MM.1S (cell line): ENCODE data around the gene CDK5R2.

Experiments used
- DNase-seq: peaks from one replicate; pipeline ENCODE4 v3.0.0-alpha.2; 2015
- H2AFZ ChIP-seq: fragments of 300-600 bp; sonication (generic); 2 replicates; pipeline ENCODE4 v1.6.0; 2016; ENCODE audit warnings: antibody characterized with exemption, low read length
- H3F3A ChIP-seq: fragments of 300-600 bp; sonication (generic); 2 replicates; pipeline ENCODE4 v1.6.1; 2016; ENCODE audit warnings: mild to moderate bottlenecking, antibody characterized with exemption, low read length, moderate library complexity, mixed read lengths; ENCODE audit not compliant: insufficient read depth
- H3K27ac ChIP-seq: fragments of 300-600 bp; sonication (generic); 2 replicates; pipeline ENCODE4 v1.5.1; 2016; ENCODE audit warnings: mild to moderate bottlenecking, low read length
- H3K27me3 ChIP-seq: fragments of 300-600 bp; sonication (generic); replicated peaks from 2 replicates; pipeline ENCODE4 v1.6.0; 2016; ENCODE audit warnings: low read length; ENCODE audit not compliant: insufficient read depth
- H3K36me3 ChIP-seq: fragments of 300-600 bp; sonication (generic); replicated peaks from 2 replicates; pipeline ENCODE4 v1.6.1; 2016; ENCODE audit warnings: mild to moderate bottlenecking, low read length, mixed read lengths; ENCODE audit not compliant: insufficient read depth
- H3K4me1 ChIP-seq: fragments of 300-600 bp; sonication (generic); 2 replicates; pipeline ENCODE4 v1.6.1; 2016; ENCODE audit warnings: low read length, mixed read lengths
- H3K4me2 ChIP-seq: fragments of 300-600 bp; sonication (generic); 2 replicates; pipeline ENCODE4 v1.6.0; 2016; ENCODE audit warnings: low read depth, low read length
- H3K4me3 ChIP-seq: fragments of 300-600 bp; sonication (generic); 2 replicates; pipeline ENCODE4 v1.5.1; 2016; ENCODE audit warnings: low read length, mixed read lengths
- H3K79me2 ChIP-seq: fragments of 300-600 bp; sonication (generic); 2 replicates; pipeline ENCODE4 v1.6.1; 2016; ENCODE audit warnings: mixed run types, low read length, mixed read lengths
- H3K9ac ChIP-seq: fragments of 300-600 bp; sonication (generic); 2 replicates; pipeline ENCODE4 v1.6.1; 2016; ENCODE audit warnings: low read length, mixed read lengths
- H3K9me2 ChIP-seq: fragments of 300-600 bp; sonication (generic); replicated peaks from 2 replicates; pipeline ENCODE4 v1.6.1; 2016; ENCODE audit warnings: mild to moderate bottlenecking, low read length, mixed read lengths; ENCODE audit not compliant: insufficient read depth
- H3K9me3 ChIP-seq: fragments of 300-600 bp; sonication (generic); replicated peaks from 2 replicates; pipeline ENCODE4 v1.6.1; 2016; ENCODE audit warnings: mild to moderate bottlenecking, low read length, mixed read lengths; ENCODE audit not compliant: insufficient read depth
- H4K20me1 ChIP-seq: fragments of 300-600 bp; sonication (generic); 2 replicates; pipeline ENCODE4 v1.6.1; 2016; ENCODE audit warnings: mild to moderate bottlenecking, low read length, moderate library complexity, mixed read lengths; ENCODE audit not compliant: insufficient read depth
- EZH2 ChIP-seq: fragments of 300-600 bp; sonication (generic); optimal IDR thresholded peaks from 2 replicates; pipeline ENCODE3; 2017; ENCODE audit warnings: low read depth, mild to moderate bottlenecking, antibody characterized with exemption, low read length, mixed read lengths
- EZH2phosphoT487 ChIP-seq: fragments of 300-600 bp; sonication (generic); IDR thresholded peaks from 2 replicates; pipeline ENCODE4 v1.6.1; 2018; ENCODE audit warnings: antibody characterized with exemption, low read length
- TF ChIP-seq, protein P1 (sequence below): fragments of 300-600 bp; sonication (generic); IDR thresholded peaks from 2 replicates; pipeline ENCODE4 v1.5.1; 2016; ENCODE audit warnings: antibody characterized with exemption, low read length, mixed read lengths

The CDK5R2 gene

DNA sequence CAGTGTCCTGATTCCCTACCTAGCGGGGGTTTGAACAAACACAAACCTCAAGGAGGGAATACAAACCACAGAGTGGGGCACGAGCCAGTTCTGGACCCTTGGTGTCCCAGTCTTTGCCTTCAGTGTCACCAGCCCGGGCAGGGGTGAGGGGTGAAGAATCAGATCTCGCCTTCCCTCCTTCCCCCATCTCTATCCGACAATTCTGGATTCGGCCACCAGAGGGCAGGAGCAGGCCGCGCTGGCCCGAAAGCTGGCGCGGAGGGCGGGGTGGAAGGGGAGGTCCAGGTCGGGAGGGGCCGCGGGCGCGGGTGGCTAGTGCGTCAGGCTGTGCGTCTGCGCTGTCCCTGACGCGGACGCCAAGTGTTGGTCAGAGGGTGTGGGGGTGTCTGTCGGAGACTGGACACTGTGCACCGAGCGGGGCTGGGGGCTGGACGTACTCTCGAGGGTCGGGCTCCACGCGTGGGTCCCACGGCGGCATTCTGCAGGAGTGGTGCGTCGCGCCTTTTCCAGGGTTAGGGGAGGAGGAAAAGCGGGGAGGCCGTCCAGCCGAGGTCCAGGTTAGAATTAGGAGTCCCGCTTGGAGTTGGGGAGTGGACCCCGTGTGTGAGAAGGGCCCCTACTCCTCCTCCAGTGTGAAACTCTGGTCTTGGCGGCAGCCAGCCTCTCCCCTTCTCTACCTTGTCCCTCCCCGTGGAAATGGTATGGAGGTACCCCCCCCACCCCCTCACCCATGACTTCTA is 36.7 kb downstream of the CDK5R2 start:
- TF ChIP-seq, protein P1, sequence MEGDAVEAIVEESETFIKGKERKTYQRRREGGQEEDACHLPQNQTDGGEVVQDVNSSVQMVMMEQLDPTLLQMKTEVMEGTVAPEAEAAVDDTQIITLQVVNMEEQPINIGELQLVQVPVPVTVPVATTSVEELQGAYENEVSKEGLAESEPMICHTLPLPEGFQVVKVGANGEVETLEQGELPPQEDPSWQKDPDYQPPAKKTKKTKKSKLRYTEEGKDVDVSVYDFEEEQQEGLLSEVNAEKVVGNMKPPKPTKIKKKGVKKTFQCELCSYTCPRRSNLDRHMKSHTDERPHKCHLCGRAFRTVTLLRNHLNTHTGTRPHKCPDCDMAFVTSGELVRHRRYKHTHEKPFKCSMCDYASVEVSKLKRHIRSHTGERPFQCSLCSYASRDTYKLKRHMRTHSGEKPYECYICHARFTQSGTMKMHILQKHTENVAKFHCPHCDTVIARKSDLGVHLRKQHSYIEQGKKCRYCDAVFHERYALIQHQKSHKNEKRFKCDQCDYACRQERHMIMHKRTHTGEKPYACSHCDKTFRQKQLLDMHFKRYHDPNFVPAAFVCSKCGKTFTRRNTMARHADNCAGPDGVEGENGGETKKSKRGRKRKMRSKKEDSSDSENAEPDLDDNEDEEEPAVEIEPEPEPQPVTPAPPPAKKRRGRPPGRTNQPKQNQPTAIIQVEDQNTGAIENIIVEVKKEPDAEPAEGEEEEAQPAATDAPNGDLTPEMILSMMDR = peak; percentile 93
- TF ChIP-seq EZH2 = no peak
- Histone ChIP-seq H3F3A (no peaks in the 10 kb centered on the region), H4K20me1 (no peaks in the 10 kb centered on the region), H3K9me3 (no peaks in the 10 kb centered on the region), H2AFZ (peak overlapping the region; percentile 78), H3K9me2 (no peaks in the 10 kb centered on the region), H3K36me3 (no peaks in the 10 kb centered on the region), H3K4me1 (0 out of 2 replicates have a peak, but pooled peaks cover 6% of the 10 kb centered on the region), H3K4me2 (peak overlapping the region; percentile 88), H3K9ac (no peak overlapping the region), H3K79me2 (no peaks in the 10 kb centered on the region), H3K4me3 (peak overlapping the region; percentile 53), H3K27me3 (peaks cover 94% of the 10 kb centered on the region), H3K27ac (no peak overlapping the region)
- DNase-seq = peak; percentile 72

DNA sequence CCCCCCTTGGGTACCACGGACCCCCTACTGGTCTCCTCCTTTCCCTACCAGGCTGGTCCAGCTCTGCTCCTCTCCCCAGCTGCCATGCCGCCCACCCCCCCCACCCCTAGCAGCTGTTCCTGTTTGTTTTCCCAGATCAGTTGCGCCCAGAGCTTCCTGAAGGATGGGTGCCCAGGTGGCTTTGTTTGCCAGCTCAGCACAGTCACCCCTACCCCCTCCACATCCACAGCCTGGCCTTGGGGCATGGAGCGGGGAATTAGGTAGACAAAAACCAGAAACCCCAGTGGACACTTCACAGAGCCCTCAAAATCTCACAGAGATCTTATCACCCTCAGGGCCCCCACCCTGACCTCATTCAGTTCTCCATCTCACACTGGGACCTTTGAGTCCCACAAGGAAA is 37.5 kb downstream of the CDK5R2 start:
- no peaks in the 10 kb centered on the region for H3K9me3 ChIP-seq
- H4K20me1 ChIP-seq = no peaks in the 10 kb centered on the region
- peaks cover 94% of the 10 kb centered on the region for H3K27me3 ChIP-seq
- TF ChIP-seq EZH2phosphoT487 (no peak), EZH2 (no peak)
- TF ChIP-seq, protein P1 = no peak
- H3K9ac ChIP-seq = no peak overlapping the region
- no peaks in the 10 kb centered on the region for H3K36me3 ChIP-seq
- no peak for DNase-seq
- no peak overlapping the region for H3K4me3 ChIP-seq
- H3K4me1 ChIP-seq = 0 out of 2 replicates have a peak, but pooled peaks cover 6% of the 10 kb centered on the region
- H2AFZ ChIP-seq = no peak overlapping the region
- no peak overlapping the region for H3K4me2 ChIP-seq
- no peak overlapping the region for H3K27ac ChIP-seq
- no peaks in the 10 kb centered on the region for H3K79me2 ChIP-seq
- no peaks in the 10 kb centered on the region for H3F3A ChIP-seq
- no peaks in the 10 kb centered on the region for H3K9me2 ChIP-seq

DNA sequence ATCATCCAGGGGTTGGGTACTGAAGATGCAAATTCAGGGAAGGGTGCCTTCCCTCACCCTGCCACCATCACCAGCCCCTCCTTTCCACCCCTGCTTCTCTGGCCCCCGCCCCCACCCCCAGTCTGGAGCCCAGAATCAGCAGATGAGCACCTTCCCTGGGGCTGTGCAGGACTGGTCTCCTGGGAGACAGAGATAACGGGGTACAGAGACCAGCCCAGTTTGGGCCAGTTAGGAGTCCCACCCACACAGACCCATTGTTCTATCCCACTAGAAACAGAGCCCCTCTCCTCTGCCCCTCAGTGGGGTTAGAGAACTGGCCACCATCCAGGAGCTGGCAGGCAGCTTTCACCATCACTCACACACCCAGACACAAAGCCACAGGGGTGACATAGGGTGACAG is 38.3 kb downstream of the CDK5R2 start:
- Histone ChIP-seq H3K27me3 (peaks cover 94% of the 10 kb centered on the region), H3K4me2 (no peak overlapping the region), H3K4me3 (no peak overlapping the region), H4K20me1 (no peaks in the 10 kb centered on the region), H3K4me1 (peaks cover 11% of the 10 kb centered on the region), H3K79me2 (no peaks in the 10 kb centered on the region), H3K9ac (no peak overlapping the region), H3F3A (no peaks in the 10 kb centered on the region), H3K9me2 (no peaks in the 10 kb centered on the region), H3K9me3 (no peaks in the 10 kb centered on the region), H2AFZ (no peak overlapping the region), H3K36me3 (no peaks in the 10 kb centered on the region), H3K27ac (no peak overlapping the region)
- no peak for DNase-seq
- TF ChIP-seq EZH2 = no peak
- TF ChIP-seq, protein P1 = no peak
- TF ChIP-seq EZH2phosphoT487 = no peak
